Measurements from ENCODE around the gene FIGLA. TPM values are rescaled to one million over a fixed set of nuclear protein-coding genes. Genes with fewer than 3 reads are reported as not detected.

Gene FIGLA
- total and polyA plus RNA-seq, 2 of the 8 experiments (the other 6 are each of a cell fraction or from before 2014, with no cell fraction given) = not detected

- TF ChIP-seq MAFK (IDR thresholded peaks at IDR 0.05; ENCODE audit: low read depth, low read length) = no peak
- TF ChIP-seq PHF8 (conservative IDR thresholded peaks at IDR 0.05; ENCODE audit: low read depth, low read length) = no peak
Observed at GRCh38 chr2:70797506-70797905, 7.1 kb upstream of the FIGLA start (continued).
